HG02852 (cell line): Measurements from ENCODE around the gene EFNA5.
A peak's percentile ranks its signal among the peaks of the same experiment; 100 is the strongest.
"Not testable (repeated sequence)": the region's sequence is repeated elsewhere in the genome, so short reads cannot be mapped to it uniquely, and the experiment has no call there.

Source experiments
- ATAC-seq: cut with Tn5 transposase; IDR thresholded peaks from one replicate; pipeline ENCODE4 v1.9.1; 2021; ENCODE audit warnings: mild to moderate bottlenecking, moderate library complexity; ENCODE audit not compliant: unreplicated experiment

Gene EFNA5

GRCh38 chr5:107437154-107437553 lies 233.6 kb downstream of the EFNA5 start:
- ATAC-seq: no peak

DNA sequence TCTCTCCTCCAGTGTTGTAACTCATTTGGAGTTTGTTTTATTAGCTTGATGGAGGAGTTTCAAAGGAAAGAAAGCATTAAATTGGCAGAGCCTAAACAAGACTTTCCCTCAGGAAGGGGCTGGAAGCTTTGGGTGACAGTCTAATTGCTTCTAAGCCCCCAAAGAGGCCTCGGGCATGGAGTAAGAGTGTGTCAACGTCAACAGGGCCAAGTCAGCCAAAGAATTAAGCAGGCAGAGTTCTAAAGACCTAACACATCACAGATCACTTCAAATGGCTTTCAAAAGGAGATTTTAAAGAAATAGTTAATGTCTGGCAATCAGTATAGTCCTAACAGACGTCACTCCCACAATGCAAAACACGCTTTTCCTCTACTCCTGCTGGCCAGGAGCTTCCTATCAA lies 234.5 kb downstream of the EFNA5 start:
- no peak for ATAC-seq

- no peak for ATAC-seq
Measured at GRCh38 chr5:107435061-107435460, 235.7 kb downstream of the EFNA5 start.

DNA sequence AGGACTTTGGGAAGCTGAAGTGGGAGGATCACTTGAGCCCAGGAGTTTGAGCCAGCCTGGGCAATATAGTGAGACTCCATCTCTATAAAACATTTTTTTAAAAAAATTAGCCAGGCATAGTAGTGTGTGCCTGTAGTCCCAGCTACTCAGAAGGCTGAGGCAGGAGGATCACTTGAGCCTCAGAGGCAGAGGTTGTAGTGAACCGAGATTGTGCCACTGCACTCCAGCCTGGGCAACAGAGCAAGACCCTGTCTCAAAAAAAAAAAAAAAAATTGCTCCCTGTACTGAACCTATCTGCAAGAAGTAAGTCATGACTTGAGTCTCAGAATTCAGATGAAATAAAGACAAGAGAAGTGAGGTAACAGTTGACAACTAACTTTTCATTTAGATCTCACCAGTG lies 237.1 kb downstream of the EFNA5 start:
- not testable (repeated sequence) for ATAC-seq

DNA sequence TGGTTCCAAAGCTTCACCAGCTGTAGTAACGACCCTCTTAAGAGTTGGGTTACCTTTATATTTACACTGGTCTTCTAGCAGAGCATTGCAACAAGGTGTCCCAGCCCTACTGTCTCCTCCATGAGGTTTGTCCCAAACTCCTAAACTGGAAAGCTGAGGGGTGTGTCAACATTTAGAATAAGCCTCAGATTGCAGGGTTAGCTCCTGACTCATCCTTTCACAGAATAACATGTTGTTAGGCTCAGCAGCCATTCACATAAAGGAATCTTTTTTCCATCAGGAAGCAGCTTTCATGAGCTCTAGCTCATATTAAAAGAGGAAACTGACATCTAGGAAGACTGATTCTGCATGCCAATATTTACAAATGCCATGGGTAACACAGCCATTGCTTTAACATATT lies 238.7 kb downstream of the EFNA5 start:
- ATAC-seq: no peak

DNA sequence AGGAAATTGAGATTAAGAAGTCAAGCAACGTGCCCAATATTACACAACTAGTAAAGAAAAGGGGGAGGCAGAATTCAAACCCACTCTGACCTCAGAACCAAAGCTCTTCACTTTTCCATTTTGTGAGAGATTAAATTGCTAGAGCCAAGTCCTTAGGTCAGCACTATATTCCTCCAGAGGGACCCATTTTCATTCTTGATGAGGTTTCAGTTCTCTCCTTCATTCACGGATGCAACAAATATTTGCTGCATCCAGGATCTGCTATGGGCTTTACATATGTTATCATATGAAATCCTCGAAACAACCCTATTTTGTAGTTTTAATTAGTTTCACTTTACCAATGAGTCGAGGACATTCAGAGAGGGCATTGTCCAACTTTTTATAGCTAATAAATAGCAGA lies 239.2 kb downstream of the EFNA5 start:
- no peak for ATAC-seq

DNA sequence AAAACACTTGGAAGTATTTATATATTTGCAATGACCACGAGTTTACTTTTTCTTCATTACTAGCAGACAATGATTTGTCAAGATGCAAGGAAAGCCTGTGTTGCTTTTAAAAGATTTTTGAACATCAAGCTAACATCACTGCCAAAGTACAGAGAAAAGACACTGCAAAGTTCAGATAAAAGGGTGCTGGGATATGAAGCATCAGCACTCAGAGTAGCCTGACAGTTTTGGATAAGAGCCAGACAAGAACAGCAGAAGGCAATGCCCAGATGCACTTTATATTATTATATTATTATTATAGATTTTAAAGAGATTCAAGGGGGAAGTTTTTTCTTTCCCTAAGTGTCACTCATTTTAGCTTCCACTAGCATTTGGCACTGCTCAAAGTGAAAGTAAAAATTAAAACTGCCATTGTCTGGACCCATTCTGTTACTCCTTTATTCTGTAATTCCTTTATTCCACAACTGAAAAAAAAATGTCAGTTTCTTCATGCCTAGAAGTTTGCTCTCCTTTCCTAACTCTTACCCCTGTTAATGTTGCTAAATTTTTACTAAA lies 240.6 kb downstream of the EFNA5 start:
- no peak for ATAC-seq

GRCh38 chr5:107428303-107428813 lies 242.4 kb downstream of the EFNA5 start:
- no peak for ATAC-seq

DNA sequence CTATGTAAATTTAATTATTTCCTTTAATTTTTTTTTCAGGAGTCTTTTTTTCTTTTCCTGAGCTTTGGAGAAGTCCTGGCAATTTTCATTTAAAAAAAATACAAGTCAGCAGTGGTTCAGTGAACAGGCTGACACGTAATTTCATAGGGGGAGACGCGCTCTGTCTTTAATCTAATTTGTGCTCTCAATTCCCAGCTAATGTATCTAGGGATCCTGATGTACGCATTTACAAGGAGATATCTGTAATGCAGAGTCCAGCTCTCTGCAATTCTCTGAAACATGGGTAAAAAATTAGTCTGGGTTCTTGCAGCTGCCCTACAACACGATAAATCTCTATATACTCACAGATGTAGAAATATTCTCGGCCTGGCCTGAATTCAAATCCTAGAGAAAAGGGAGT lies 243.9 kb downstream of the EFNA5 start:
- no peak for ATAC-seq

- no peak for ATAC-seq
Measured at GRCh38 chr5:107426209-107426608, 244.5 kb downstream of the EFNA5 start.

DNA sequence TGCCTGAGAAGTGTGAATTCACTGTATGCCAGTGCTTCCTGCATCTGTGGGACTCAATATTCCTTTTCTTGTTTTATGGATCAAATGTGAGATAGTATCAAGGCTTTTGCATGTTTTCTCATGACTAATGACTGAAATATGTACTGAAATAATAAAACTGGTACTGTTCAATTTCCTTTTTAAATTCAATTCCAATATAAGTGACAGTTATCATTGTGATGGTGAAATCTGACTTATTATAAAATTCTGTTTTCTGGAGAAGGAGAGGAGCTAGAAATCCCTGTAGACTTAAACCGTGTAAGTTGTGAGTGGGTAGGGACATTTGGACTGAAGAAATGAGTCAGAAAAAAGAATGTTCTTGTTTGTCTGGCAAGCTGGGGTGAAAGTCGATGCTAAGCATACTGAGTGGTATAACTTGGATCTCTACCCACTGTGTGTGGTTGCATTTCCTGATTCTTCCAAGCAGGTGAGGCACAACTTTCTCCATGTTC lies 245.2 kb downstream of the EFNA5 start:
- ATAC-seq: no peak

GRCh38 chr5:107424491-107424890 lies 246.2 kb downstream of the EFNA5 start:
- no peak for ATAC-seq

- ATAC-seq: no peak
Measured at GRCh38 chr5:107422494-107422893, 248.2 kb downstream of the EFNA5 start.

GRCh38 chr5:107419498-107419897 lies 251.2 kb downstream of the EFNA5 start:
- no peak for ATAC-seq

- ATAC-seq: no peak
Measured at GRCh38 chr5:107418902-107419301, 251.8 kb downstream of the EFNA5 start.

DNA sequence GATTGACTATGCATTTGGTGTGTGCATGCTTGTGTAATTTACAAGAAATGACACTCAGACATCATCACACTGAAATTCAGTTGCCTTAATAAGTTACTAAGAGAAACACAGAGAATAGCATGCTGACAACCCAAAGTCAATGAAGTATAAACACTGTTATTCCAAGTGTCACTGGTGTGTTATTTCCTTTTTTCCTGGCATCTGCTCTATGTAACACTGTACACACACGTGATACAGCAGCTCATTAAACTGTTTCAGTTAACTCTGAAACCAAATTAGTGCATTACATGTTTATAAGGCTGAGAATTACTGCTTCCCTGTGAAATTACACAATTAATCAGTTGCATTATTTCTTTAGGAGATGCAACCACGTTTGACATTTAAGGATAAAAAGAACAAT lies 252.7 kb downstream of the EFNA5 start:
- ATAC-seq: no peak

GRCh38 chr5:107415762-107416161 lies 255.0 kb downstream of the EFNA5 start:
- ATAC-seq: no peak

- ATAC-seq: no peak
Measured at GRCh38 chr5:107414802-107415201, 255.9 kb downstream of the EFNA5 start.

DNA sequence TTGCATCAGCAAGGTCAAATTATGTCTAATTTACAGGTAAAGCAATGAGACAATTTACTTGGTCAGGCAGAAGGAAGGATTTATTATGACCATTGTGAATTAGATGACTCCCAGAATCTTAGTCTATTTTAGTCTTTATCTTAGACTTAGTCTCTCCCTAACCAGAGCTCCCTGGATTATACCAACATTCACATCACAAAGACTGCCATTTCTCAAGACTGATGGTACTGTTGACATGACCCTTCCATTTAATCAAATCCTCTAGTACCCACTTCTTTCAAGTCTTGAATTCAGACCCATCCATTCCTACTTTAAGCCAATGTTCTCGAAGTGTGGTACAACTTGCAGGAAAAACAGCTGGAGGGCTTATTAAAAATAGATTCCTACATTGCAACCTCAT lies 257.0 kb downstream of the EFNA5 start:
- no peak for ATAC-seq

- ATAC-seq: peak; percentile 83
Measured at GRCh38 chr5:107408564-107408963, 262.2 kb downstream of the EFNA5 start.

DNA sequence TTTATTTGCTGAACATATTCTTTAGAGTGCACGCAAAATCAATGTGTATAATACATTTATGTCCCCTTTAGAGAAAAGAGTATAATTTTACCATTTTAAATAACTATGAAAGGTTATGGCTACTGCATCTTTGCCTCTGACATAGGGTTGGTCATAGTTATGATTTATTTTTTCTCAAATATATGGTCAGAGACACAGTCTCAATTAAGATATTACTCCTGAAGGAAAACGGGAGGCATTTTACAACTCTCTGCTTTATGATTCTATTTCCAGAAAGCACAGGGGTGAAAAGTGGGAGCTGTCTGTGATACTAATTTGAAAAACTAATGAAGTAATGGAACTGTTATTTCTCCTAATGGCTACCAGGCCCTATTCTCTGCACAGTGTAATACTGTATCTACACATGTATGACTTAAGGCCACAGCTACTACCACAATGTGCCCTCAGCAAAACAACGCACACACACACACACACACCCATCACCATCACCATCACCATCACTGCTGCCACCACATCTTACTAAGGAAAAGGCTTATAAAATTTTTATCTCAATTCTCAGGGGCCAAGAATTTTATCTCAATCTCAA lies 262.9 kb downstream of the EFNA5 start:
- ATAC-seq: no peak

DNA sequence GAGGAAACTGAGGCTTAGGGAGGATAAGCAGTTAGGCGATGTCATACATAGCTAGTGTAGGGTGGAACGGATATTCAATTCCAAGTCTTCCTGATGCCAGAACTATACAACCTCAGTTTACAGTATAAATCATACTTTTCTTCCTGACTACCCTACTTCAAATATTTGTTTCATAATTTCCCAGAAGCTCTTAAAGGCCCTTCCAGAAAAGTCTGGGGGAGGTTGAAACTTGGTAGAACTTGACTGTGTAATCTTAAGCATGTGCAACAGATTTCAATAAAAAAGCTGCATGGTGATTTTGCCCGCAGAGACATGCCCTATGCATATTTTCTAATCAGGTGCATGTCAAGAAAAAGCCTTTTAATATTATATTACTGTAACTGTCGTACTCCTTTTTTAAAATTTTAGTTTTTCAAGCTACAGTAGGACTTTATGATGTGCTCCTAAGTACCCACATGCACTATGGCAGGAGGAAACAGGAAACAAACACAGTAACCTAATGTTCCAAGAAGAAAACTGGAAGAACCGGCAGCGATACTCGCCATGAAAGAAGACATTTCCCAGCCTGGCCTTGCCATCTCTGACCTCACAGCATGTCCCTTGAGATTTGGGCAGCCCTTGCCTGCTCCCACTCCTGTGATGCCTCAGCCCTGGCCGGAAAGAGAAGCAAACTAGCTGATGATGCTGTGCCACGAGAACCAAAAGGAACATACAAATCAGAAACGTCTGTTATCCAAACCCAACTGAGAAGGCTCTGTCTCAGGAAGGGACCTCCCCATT lies 266.0 kb downstream of the EFNA5 start:
- no peak for ATAC-seq
